Tibial artery (tissue), 4 donors: ENCODE measurements around the gene ZNF836.
"Not testable (repeated sequence)": the region's sequence is repeated elsewhere in the genome, so short reads cannot be mapped to it uniquely, and the experiment has no call there.

Experiments used
- DNase-seq, 2 donors: peaks; one replicate each; pipeline ENCODE4 v3.0.0-alpha.2; 2019
- H3K27ac ChIP-seq, 2 donors: fragments of 200-600 bp; sonication (generic) in 1 of 2; 1 replicate in 1 of 2; 2 replicates in 1 of 2; pipeline ENCODE4 v1.5.1; 2018 to 2019; ENCODE audit warnings: mild to moderate bottlenecking in 1 of 2
- H3K27me3 ChIP-seq, 2 donors: fragments of 200-600 bp; sonication (generic) in 1 of 2; one replicate each; pipeline versions ENCODE4 v1.5.1 to v1.6.0; 2016 to 2019
- H3K36me3 ChIP-seq, 3 donors: fragments of 200-600 bp; sonication (generic) in 2 of 3; one replicate each; pipeline ENCODE4 v1.5.1; 2016 to 2019; ENCODE audit warnings: mild to moderate bottlenecking in 2 of 3
- H3K4me1 ChIP-seq, 4 donors: fragments of 200-600 bp; sonication (generic) in 2 of 4; 1 replicate in 3 of 4; 2 replicates in 1 of 4; pipeline ENCODE4 v1.5.1; 2016 to 2019
- H3K4me3 ChIP-seq, 2 donors: fragments of 200-600 bp; sonication (generic) in 1 of 2; 1 replicate in 1 of 2; 2 replicates in 1 of 2; pipeline ENCODE4 v1.5.1; 2018 to 2019; ENCODE audit warnings: mild to moderate bottlenecking in 2 of 2
- H3K9me3 ChIP-seq, 3 donors: fragments of 200-600 bp; sonication (generic) in 1 of 3; one replicate each; pipeline ENCODE4 v1.5.1; 2016 to 2019
- CTCF ChIP-seq, 2 experiments: fragments of 200-600 bp in 1 of 2; fragments of 450-650 bp in 1 of 2; IDR thresholded peaks; one replicate each; pipeline ENCODE4 v1.5.1; 2017 to 2019; ENCODE audit warnings: antibody characterized with exemption in 2 of 2, mild to moderate bottlenecking in 1 of 2, moderate library complexity in 1 of 2
- intact Hi-C: fragments of 100-400 bp; cut with DNase I; formaldehyde crosslinking; loops from one replicate; pipeline ENCODE4 v1.15.0; 2023; ENCODE audit warnings: low total_unique reads

ZNF836 gene

GRCh38 chr19:52214241-52214640, 42.8 kb upstream of the ZNF836 start:
- Histone ChIP-seq H3K4me1 (peaks cover 0 to 7% (median under 1%) of the 10 kb centered on the region in 4 donors), H3K27ac (no peak overlapping the region), H3K9me3 (no peaks in the 10 kb centered on the region), H3K36me3 (peaks cover 80 to 100% (median 88%) of the 10 kb centered on the region in 3 donors), H3K4me3 (no peak overlapping the region), H3K27me3 (no peaks in the 10 kb centered on the region)
- intact Hi-C loops = no loop called here
- TF ChIP-seq CTCF (IDR thresholded peaks at IDR 0.05) = no peak
- DNase-seq = no peak

DNA sequence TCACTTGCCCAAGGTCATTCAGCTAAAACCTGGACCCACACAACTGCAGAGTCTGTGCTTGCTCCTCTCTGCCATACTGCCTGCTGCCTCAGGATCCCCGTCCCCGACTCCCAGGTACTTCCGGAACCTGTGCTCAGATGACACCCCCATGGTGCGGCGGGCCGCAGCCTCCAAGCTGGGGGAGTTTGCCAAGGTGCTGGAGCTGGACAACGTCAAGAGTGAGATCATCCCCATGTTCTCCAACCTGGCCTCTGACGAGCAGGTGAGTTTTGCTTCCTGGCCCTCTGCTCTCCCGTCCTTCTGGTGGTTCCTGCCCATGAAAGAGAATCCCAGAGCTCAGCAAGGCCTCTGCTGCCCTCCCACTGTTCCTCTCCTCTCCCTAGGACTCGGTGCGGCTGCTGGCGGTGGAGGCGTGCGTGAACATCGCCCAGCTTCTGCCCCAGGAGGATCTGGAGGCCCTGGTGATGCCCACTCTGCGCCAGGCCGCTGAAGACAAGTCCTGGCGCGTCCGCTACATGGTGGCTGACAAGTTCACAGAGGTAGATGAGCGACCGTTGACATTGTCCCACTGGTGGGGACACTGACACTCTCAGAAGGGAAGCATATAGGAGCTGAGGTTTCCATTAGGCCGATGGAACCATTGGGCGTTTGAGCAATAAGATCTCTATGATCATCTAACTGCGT, 41.3 kb upstream of the ZNF836 start:
- H3K4me3 ChIP-seq = no peak overlapping the region
- intact Hi-C loops = no loop called here
- H3K36me3 ChIP-seq = peaks cover 66 to 100% (median 82%) of the 10 kb centered on the region in 3 donors
- DNase-seq = peak in 1 of 2 donors; percentile 53
- no peaks in the 10 kb centered on the region for H3K27me3 ChIP-seq
- TF ChIP-seq CTCF (IDR thresholded peaks at IDR 0.05) = no peak
- no peak overlapping the region for H3K27ac ChIP-seq
- H3K9me3 ChIP-seq = no peaks in the 10 kb centered on the region
- peaks cover 0 to 14% (median 4%) of the 10 kb centered on the region in 4 donors for H3K4me1 ChIP-seq

DNA sequence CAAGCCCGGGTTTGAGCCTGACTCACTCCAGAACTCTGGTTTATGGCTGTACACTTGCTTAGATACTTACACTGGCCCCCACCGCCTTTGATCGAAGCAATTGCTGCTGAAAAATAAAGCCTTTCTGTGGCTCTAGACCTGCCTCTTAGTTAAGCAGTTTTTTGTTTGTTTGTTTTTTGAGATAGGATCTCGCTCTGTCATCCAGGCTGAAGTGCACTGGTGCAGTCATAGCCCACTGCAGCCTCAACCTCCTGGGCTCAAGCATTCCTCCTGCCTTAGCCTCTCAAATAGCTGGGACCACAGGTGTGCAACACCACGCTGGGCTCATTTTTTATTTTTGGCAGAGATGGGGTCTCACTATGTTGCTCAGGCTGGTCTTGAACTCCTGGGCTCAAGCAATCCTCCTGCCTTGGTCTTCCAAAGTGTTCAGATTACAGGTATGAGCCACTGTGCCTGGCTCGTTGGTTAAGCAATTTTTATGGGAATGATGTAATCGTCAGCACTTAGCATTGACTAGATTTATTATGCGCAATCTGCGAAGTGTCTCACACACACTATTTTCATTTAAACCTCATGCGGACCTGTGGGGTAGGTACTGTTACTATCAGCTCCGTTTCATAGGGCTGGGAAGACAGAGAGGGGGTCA, 40.6 kb upstream of the ZNF836 start:
- no peaks in the 10 kb centered on the region for H3K9me3 ChIP-seq
- H3K27ac ChIP-seq = no peak overlapping the region
- no peak for TF ChIP-seq CTCF (IDR thresholded peaks at IDR 0.05)
- intact Hi-C loops = no loop called here
- peak in 1 of 2 donors; percentile 16 for DNase-seq
- no peaks in the 10 kb centered on the region for H3K27me3 ChIP-seq
- H3K4me1 ChIP-seq = peaks cover 0 to 14% (median 4%) of the 10 kb centered on the region in 4 donors
- peaks cover 63 to 100% (median 82%) of the 10 kb centered on the region in 3 donors for H3K36me3 ChIP-seq
- H3K4me3 ChIP-seq = no peak overlapping the region

- Histone ChIP-seq H3K27ac (no peak overlapping the region), H3K4me1 (peaks cover 0 to 14% (median 4%) of the 10 kb centered on the region in 4 donors), H3K4me3 (no peak overlapping the region), H3K9me3 (no peaks in the 10 kb centered on the region), H3K27me3 (no peaks in the 10 kb centered on the region), H3K36me3 (peaks cover 63 to 100% (median 82%) of the 10 kb centered on the region in 3 donors)
- peak in 1 of 2 donors; percentile 60 for DNase-seq
- intact Hi-C loops = no loop called here
- no peak for TF ChIP-seq CTCF (IDR thresholded peaks at IDR 0.05)
Measured at GRCh38 chr19:52211203-52211602, 39.8 kb upstream of the ZNF836 start.

- no peak for DNase-seq
- intact Hi-C loops = no loop called here
- H3K36me3 ChIP-seq = peaks cover 55 to 100% (median 82%) of the 10 kb centered on the region in 3 donors
- no peaks in the 10 kb centered on the region for H3K27me3 ChIP-seq
- peaks cover 0 to 31% (median 8%) of the 10 kb centered on the region in 4 donors for H3K4me1 ChIP-seq
- H3K27ac ChIP-seq = no peak overlapping the region
- H3K9me3 ChIP-seq = no peaks in the 10 kb centered on the region
- no peak for TF ChIP-seq CTCF (IDR thresholded peaks at IDR 0.05)
- no peak overlapping the region for H3K4me3 ChIP-seq
Measured at GRCh38 chr19:52206481-52206880, 35.1 kb upstream of the ZNF836 start.

DNA sequence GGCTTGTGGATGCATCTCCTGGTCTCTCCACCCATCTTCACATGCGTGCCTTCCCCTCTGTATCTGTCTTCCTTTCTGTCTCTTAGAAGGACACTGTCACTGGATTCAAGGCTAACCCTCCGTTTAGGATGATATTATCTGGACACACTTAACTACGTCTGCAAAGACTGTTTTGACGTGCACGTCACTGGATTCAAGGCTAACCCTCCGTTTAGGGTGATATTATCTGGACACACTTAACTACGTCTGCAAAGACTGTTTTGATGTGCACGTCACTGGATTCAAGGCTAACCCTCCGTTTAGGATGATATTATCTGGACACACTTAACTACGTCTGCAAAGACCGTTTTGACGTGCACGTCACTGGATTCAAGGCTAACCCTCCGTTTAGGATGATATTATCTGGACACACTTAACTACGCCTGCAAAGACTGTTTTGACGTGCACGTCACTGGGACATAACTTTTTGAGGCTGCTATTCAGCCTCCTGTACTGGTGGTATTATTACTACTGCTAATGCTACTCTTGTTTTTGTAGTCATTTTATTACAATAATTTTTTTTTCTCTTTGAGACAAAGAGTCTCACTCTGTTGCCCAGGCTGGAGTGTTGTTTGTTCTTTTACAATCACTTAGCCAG, 29.5 kb upstream of the ZNF836 start:
- H3K9me3 ChIP-seq, H3K27me3 ChIP-seq, intact Hi-C loops, DNase-seq, H3K4me3 ChIP-seq: not testable (repeated sequence)
- Histone ChIP-seq H3K27ac (peak overlapping the region; percentile 70 to 73), H3K4me1 (peaks cover 0 to 68% (median 36%) of the 10 kb centered on the region in 4 donors), H3K36me3 (peaks cover 35 to 75% (median 64%) of the 10 kb centered on the region in 3 donors)
